OCI-LY3 (cell line): ENCODE measurements around the gene SSBP1.

Experiments used
- H2AFZ ChIP-seq: fragments of 200-600, 300-600 bp; shearing (Covaris generic); 2 replicates; pipeline ENCODE4 v1.6.0; 2014; ENCODE audit warnings: antibody characterized with exemption, low read depth, low read length
- H3K27ac ChIP-seq: fragments of 200-600, 300-600 bp; sonication (generic); 2 replicates; pipeline ENCODE4 v1.5.1; 2014; ENCODE audit warnings: mild to moderate bottlenecking, low read length, moderate library complexity, mixed read lengths
- H3K27me3 ChIP-seq: fragments of 200-600, 300-600 bp; sonication (generic); 2 replicates; pipeline ENCODE4 v1.6.1; 2014; ENCODE audit warnings: low read depth, low read length, mixed read lengths
- H3K36me3 ChIP-seq: fragments of 200-600, 300-600 bp; sonication (generic); replicated peaks from 2 replicates; pipeline ENCODE3; 2014; ENCODE audit warnings: low read depth, low read length, mixed read lengths
- H3K4me1 ChIP-seq: fragments of 300-600, 200-600 bp; sonication (generic); 2 replicates; pipeline ENCODE4 v1.6.1; 2014; ENCODE audit warnings: low read length, mixed read lengths
- H3K4me2 ChIP-seq: fragments of 200-600, 300-600 bp; sonication (generic); 2 replicates; pipeline ENCODE4 v1.6.1; 2014; ENCODE audit warnings: low read length, mixed read lengths
- H3K4me3 ChIP-seq: fragments of 300-600, 200-600 bp; sonication (generic); 2 replicates; pipeline ENCODE4 v1.5.1; 2014; ENCODE audit warnings: antibody characterized with exemption, mild to moderate bottlenecking, low read length, moderate library complexity
- H3K79me2 ChIP-seq: fragments of 300-600, 200-600 bp; shearing (Covaris generic); 2 replicates; pipeline ENCODE4 v1.6.1; 2014; ENCODE audit warnings: mild to moderate bottlenecking, low read length, mixed read lengths
- H3K9ac ChIP-seq: fragments of 300-600, 200-600 bp; shearing (Covaris generic); 2 replicates; pipeline ENCODE4 v1.6.0; 2014; ENCODE audit warnings: mild to moderate bottlenecking, low read length, moderate library complexity
- H3K9me3 ChIP-seq: fragments of 200-600, 300-600 bp; shearing (Covaris generic); 2 replicates; pipeline ENCODE4 v1.6.1; 2014; ENCODE audit warnings: low read length, mixed read lengths; ENCODE audit not compliant: insufficient read depth
- H4K20me1 ChIP-seq: fragments of 200-600, 300-600 bp; sonication (generic); 2 replicates; pipeline ENCODE4 v1.6.1; 2016; ENCODE audit warnings: low read length, mixed read lengths; ENCODE audit not compliant: insufficient read depth
- EZH2phosphoT487 ChIP-seq: fragments of 200-600 bp; shearing (Covaris generic); IDR thresholded peaks from 2 replicates; pipeline ENCODE4 v1.6.1; 2018; ENCODE audit warnings: antibody characterized with exemption, mixed run types, low read depth
- TF ChIP-seq, protein P1 (sequence below): fragments of 200-600, 300-600 bp; sonication (generic); IDR thresholded peaks from 2 replicates; pipeline ENCODE4 v1.5.1; 2014; ENCODE audit warnings: antibody characterized with exemption, low read length, low read depth

Gene SSBP1

DNA sequence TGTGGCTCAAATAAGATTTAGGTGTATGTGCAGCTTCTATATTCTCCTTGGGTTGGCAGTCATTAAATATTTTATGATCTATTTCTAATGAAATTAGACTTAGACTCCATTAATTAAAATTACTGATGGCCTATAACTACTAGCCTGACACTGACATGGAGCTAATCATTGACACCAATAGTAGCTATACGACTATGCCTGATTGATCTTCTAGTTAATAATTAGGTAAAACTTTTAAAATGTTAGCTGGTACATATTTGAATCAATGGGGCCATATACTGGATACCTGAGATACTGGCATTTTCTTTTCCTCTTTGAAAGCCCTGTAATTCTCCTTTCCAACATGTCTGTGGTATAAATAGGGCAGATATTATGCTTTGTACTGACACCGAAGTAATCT, 15.6 kb upstream of the SSBP1 start:
- no peaks in the 10 kb centered on the region for H3K27me3 ChIP-seq
- H4K20me1 ChIP-seq, result no peaks in the 10 kb centered on the region
- no peak overlapping the region for H3K27ac ChIP-seq
- H3K4me3 ChIP-seq, result no peak overlapping the region
- TF ChIP-seq, protein P1, sequence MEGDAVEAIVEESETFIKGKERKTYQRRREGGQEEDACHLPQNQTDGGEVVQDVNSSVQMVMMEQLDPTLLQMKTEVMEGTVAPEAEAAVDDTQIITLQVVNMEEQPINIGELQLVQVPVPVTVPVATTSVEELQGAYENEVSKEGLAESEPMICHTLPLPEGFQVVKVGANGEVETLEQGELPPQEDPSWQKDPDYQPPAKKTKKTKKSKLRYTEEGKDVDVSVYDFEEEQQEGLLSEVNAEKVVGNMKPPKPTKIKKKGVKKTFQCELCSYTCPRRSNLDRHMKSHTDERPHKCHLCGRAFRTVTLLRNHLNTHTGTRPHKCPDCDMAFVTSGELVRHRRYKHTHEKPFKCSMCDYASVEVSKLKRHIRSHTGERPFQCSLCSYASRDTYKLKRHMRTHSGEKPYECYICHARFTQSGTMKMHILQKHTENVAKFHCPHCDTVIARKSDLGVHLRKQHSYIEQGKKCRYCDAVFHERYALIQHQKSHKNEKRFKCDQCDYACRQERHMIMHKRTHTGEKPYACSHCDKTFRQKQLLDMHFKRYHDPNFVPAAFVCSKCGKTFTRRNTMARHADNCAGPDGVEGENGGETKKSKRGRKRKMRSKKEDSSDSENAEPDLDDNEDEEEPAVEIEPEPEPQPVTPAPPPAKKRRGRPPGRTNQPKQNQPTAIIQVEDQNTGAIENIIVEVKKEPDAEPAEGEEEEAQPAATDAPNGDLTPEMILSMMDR, result no peak
- TF ChIP-seq EZH2phosphoT487, result no peak
- no peak overlapping the region for H3K4me2 ChIP-seq
- no peaks in the 10 kb centered on the region for H3K36me3 ChIP-seq
- no peaks in the 10 kb centered on the region for H3K79me2 ChIP-seq
- H2AFZ ChIP-seq, result no peak overlapping the region
- H3K9me3 ChIP-seq, result no peaks in the 10 kb centered on the region
- no peak overlapping the region for H3K9ac ChIP-seq
- no peaks in the 10 kb centered on the region for H3K4me1 ChIP-seq

DNA sequence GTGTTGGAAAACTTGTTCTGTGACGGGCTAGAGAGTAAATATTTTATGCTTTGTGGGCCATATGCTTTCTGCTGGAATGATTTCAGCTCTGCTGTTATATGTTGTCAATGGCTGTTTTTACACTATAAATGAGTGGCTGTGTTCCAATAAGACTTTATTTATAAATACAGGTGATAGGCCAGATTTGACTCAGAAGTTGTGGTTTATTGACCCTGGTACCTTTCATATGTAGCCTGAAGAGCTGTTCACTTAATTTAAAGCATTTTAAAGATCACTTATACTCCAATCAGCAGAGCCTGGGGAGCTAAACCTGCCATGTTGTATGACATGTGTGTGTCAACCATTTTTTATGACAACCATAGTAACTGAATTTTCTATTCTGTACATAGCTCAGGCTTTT, 9.1 kb upstream of the SSBP1 start:
- Histone ChIP-seq H3K4me2 (no peak overlapping the region), H3K9ac (no peak overlapping the region), H3K27me3 (no peaks in the 10 kb centered on the region), H3K4me1 (no peaks in the 10 kb centered on the region), H3K36me3 (no peaks in the 10 kb centered on the region), H3K4me3 (no peak overlapping the region), H3K27ac (no peak overlapping the region), H3K9me3 (no peaks in the 10 kb centered on the region), H3K79me2 (no peaks in the 10 kb centered on the region), H4K20me1 (no peaks in the 10 kb centered on the region), H2AFZ (no peak overlapping the region)
- TF ChIP-seq, protein P1, result no peak

GRCh38 chr7:141731476-141732149, 6.5 kb upstream of the SSBP1 start:
- no peaks in the 10 kb centered on the region for H3K36me3 ChIP-seq
- no peaks in the 10 kb centered on the region for H3K4me1 ChIP-seq
- TF ChIP-seq, protein P1, result no peak
- no peak for TF ChIP-seq EZH2phosphoT487
- H3K27ac ChIP-seq, result no peak overlapping the region
- no peak overlapping the region for H2AFZ ChIP-seq
- no peaks in the 10 kb centered on the region for H3K9me3 ChIP-seq
- no peaks in the 10 kb centered on the region for H3K27me3 ChIP-seq
- H3K4me3 ChIP-seq, result no peak overlapping the region
- no peaks in the 10 kb centered on the region for H4K20me1 ChIP-seq
- no peak overlapping the region for H3K9ac ChIP-seq
- no peak overlapping the region for H3K4me2 ChIP-seq
- H3K79me2 ChIP-seq, result no peaks in the 10 kb centered on the region

- TF ChIP-seq, protein P1, result no peak
- no peak for TF ChIP-seq EZH2phosphoT487
- Histone ChIP-seq H3K4me2 (peak overlapping the region; percentile 87), H4K20me1 (no peaks in the 10 kb centered on the region), H3K9ac (peak overlapping the region; percentile 74), H3K9me3 (no peaks in the 10 kb centered on the region), H3K27me3 (no peaks in the 10 kb centered on the region), H3K27ac (peak overlapping the region; percentile 70), H3K4me1 (peaks cover 17% of the 10 kb centered on the region), H3K36me3 (peaks cover 16% of the 10 kb centered on the region), H3K79me2 (peaks cover 42% of the 10 kb centered on the region), H3K4me3 (peak overlapping the region; percentile 81), H2AFZ (peak overlapping the region; percentile 96)
Observed at GRCh38 chr7:141737118-141737835, 881 bp upstream of the SSBP1 start.
